ENCODE measurements around the gene CD180. TPM values are rescaled to one million over a fixed set of nuclear protein-coding genes. Genes with fewer than 3 reads are reported as not detected.
A peak's percentile ranks its signal among the peaks of the same experiment; 100 is the strongest.

CD180 gene
- total RNA-seq, 4 donors from 2014 or later: 0.37 to 0.83 (median 0.59) TPM; not detected in 1

DNA sequence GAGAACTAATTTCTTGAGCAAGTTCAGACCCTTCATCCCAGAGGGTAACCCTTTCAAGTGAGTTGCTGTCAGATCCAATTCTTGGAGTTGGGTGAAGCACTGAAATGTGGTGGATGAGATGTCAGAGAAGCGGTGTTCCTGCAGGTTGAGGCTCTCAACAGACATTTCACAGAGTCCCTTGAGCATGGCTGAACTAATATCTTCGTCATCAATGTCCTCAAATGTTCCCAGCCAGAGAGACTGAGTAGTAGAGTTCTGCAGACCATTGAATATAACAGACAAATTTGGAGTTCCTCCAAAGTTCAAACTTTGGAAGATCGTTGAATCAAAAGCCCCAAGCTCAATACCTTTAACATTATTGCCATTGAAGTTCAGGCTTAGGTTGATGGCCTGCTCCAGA lies 12.7 kb downstream of the CD180 start:
- intact Hi-C loops (cut with DNase I; ENCODE audit: low total_unique reads): no loop called here
- Histone ChIP-seq H3K4me3 (no peak overlapping the region), H3K36me3 (no peaks in the 10 kb centered on the region), H3K9me3 (no peaks in the 10 kb centered on the region), H3K4me1 (peaks cover 0 to 5% of the 10 kb centered on the region in 2 donors), H3K27me3 (no peaks in the 10 kb centered on the region), H3K27ac (no peak overlapping the region)
- no peak for DNase-seq
- no peak for TF ChIP-seq CTCF (IDR thresholded peaks at IDR 0.05)
- no peak for TF ChIP-seq POLR2A (IDR thresholded peaks at IDR 0.05)

DNA sequence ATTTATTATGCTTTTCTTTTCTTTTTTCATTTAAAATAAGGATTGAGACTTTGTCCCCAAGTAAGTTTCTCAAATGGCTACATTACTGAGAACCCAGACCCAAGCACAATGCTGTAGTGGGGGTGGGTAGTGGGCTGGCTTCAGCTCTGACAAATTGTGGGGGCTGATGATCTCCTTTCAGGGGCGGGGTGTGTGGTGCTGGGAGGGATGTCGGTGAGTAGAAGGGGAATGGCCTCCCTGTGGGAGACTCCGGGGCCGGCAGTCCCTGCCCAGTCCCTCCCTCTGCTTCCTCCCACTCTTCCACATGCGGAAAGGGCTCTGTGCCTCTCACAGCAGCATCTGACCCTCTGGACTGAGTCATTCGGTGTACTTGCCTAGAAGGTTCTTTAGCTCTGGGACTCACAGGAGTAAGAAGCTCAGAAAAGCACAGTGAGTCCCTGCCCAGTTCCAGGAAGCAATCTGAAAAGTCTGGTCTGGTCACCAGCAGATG lies 14.3 kb downstream of the CD180 start:
- Histone ChIP-seq H3K36me3 (no peaks in the 10 kb centered on the region), H3K27ac (peak overlapping the region; percentile 83 to 89), H3K27me3 (no peaks in the 10 kb centered on the region), H3K4me1 (peaks cover 0 to 5% of the 10 kb centered on the region in 2 donors), H3K9me3 (no peaks in the 10 kb centered on the region), H3K4me3 (no peak overlapping the region)
- peak; percentile 82 to 85 for DNase-seq
- intact Hi-C loops (cut with DNase I; ENCODE audit: low total_unique reads): no loop called here
- TF ChIP-seq CTCF (IDR thresholded peaks at IDR 0.05): no peak
- TF ChIP-seq POLR2A (IDR thresholded peaks at IDR 0.05): peak; percentile 9 to 17

GRCh38 chr5:67181648-67182221 lies 14.9 kb downstream of the CD180 start:
- TF ChIP-seq POLR2A (IDR thresholded peaks at IDR 0.05): no peak
- H3K27ac ChIP-seq: peak overlapping the region; percentile 83 to 89
- intact Hi-C loops (cut with DNase I; ENCODE audit: low total_unique reads): no loop called here

DNA sequence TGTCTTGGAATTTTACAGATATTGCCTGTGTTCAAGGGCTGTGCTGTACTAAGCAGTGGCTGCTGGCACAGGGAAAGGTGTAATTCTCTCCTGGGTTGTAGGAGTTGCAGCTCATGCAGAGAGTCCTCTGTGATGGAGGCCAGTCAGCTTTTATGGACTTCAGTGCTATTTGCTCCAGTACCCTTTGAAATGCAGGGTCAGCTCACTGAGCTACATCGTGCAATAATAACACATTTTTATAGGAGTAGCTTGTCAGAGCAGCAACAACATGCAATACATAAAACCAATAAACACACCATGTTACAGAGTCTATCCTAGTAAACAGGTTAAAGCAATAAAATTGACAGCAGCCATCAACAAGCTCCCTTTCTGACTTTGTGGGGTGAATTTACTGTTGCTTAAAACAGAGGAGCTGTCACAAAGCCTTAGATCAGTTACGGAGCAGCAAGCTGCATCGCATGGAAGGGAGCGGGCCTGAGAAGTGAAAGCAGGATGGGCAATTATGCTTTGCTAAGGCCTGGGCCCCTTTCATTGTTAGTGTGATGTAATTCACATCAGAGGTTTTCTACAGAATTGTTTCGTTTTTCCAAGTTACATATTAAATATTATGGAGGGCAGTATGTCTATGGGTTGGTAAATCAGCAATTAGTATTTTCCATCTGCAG lies 16.8 kb downstream of the CD180 start:
- no peak for TF ChIP-seq POLR2A (IDR thresholded peaks at IDR 0.05)
- TF ChIP-seq CTCF (IDR thresholded peaks at IDR 0.05): no peak
- H3K36me3 ChIP-seq: no peaks in the 10 kb centered on the region
- H3K27ac ChIP-seq: peak overlapping the region; percentile 24 to 30
- no peaks in the 10 kb centered on the region for H3K27me3 ChIP-seq
- no peak overlapping the region for H3K4me3 ChIP-seq
- no peaks in the 10 kb centered on the region for H3K9me3 ChIP-seq
- H3K4me1 ChIP-seq: peaks cover 0 to 5% of the 10 kb centered on the region in 2 donors
- intact Hi-C loops (cut with DNase I; ENCODE audit: low total_unique reads): no loop called here
- no peak for DNase-seq

More at GRCh38 chr5:67181648-67182221, 14.9 kb downstream of the CD180 start:
- Histone ChIP-seq H3K4me1 (peaks cover 0 to 5% of the 10 kb centered on the region in 2 donors), H3K4me3 (no peak overlapping the region), H3K36me3 (no peaks in the 10 kb centered on the region), H3K9me3 (no peaks in the 10 kb centered on the region), H3K27me3 (no peaks in the 10 kb centered on the region)
- no peak for DNase-seq

- no peaks in the 10 kb centered on the region for H3K27me3 ChIP-seq
- no peaks in the 10 kb centered on the region for H3K9me3 ChIP-seq
- no peak for DNase-seq
- no peak overlapping the region for H3K4me3 ChIP-seq
- peaks cover 0 to 5% of the 10 kb centered on the region in 2 donors for H3K4me1 ChIP-seq
- intact Hi-C loops (cut with DNase I; ENCODE audit: low total_unique reads): no loop called here
- H3K27ac ChIP-seq: peak overlapping the region in 1 of 2 donors; percentile 30
- H3K36me3 ChIP-seq: no peaks in the 10 kb centered on the region
- TF ChIP-seq CTCF (IDR thresholded peaks at IDR 0.05) (no peak), POLR2A (IDR thresholded peaks at IDR 0.05) (no peak)
These were observed 17.6 kb downstream of the CD180 start for GRCh38 chr5:67178966-67179365.
